Body of pancreas (tissue), 4 donors: ENCODE data around the gene TMEM150C.

ENCODE experiments used
- POLR2A ChIP-seq, 3 donors: fragments of 450-650 bp; IDR thresholded peaks; one replicate each; pipeline ENCODE4 v1.6.1; 2016; ENCODE audit warnings: antibody characterized with exemption in 3 of 3, mild to moderate bottlenecking in 2 of 3
- TF ChIP-seq, protein P1 (sequence below), 7 experiments: fragments of 450-650 bp in 4 of 7; fragments of 200-600 bp in 3 of 7; sonication (generic) in 3 of 7; IDR thresholded peaks; one replicate each; pipeline ENCODE4 v1.5.1; 2016 to 2019; ENCODE audit warnings: antibody characterized with exemption in 7 of 7

DNA sequence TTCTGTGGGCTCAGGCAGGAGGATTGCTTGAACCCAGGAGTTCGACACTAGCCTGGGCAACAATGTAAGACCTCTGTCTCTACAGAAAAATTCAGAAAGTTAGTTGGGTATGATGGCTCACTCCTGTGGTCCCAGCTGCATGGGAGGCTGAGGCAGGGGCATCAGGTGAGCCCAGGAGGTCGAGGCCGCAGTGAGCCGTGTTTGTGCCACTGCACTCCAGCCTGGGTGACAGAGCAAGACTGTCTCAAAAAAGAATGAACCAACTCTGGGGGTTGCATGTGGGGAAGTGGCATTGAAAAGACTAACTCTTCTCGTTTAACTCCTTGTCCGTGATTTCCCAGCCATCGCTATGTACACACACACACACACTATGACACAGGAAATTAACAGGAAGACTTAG lies 104.5 kb downstream of the TMEM150C start:
- no peak for TF ChIP-seq POLR2A (IDR thresholded peaks at IDR 0.05)
- TF ChIP-seq, protein P1, sequence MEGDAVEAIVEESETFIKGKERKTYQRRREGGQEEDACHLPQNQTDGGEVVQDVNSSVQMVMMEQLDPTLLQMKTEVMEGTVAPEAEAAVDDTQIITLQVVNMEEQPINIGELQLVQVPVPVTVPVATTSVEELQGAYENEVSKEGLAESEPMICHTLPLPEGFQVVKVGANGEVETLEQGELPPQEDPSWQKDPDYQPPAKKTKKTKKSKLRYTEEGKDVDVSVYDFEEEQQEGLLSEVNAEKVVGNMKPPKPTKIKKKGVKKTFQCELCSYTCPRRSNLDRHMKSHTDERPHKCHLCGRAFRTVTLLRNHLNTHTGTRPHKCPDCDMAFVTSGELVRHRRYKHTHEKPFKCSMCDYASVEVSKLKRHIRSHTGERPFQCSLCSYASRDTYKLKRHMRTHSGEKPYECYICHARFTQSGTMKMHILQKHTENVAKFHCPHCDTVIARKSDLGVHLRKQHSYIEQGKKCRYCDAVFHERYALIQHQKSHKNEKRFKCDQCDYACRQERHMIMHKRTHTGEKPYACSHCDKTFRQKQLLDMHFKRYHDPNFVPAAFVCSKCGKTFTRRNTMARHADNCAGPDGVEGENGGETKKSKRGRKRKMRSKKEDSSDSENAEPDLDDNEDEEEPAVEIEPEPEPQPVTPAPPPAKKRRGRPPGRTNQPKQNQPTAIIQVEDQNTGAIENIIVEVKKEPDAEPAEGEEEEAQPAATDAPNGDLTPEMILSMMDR (IDR thresholded peaks at IDR 0.05) = no peak
